OCI-LY3 (cell line): Measurements from ENCODE around the gene THBS2.
"Not testable (repeated sequence)": the region's sequence is repeated elsewhere in the genome, so short reads cannot be mapped to it uniquely, and the experiment has no call there.

Source experiments
- H2AFZ ChIP-seq: fragments of 200-600, 300-600 bp; shearing (Covaris generic); 2 replicates; pipeline ENCODE4 v1.6.0; 2014; ENCODE audit warnings: antibody characterized with exemption, low read depth, low read length
- H3K27ac ChIP-seq: fragments of 200-600, 300-600 bp; sonication (generic); 2 replicates; pipeline ENCODE4 v1.5.1; 2014; ENCODE audit warnings: mild to moderate bottlenecking, low read length, moderate library complexity, mixed read lengths
- H3K27me3 ChIP-seq: fragments of 200-600, 300-600 bp; sonication (generic); 2 replicates; pipeline ENCODE4 v1.6.1; 2014; ENCODE audit warnings: low read depth, low read length, mixed read lengths
- H3K36me3 ChIP-seq: fragments of 200-600, 300-600 bp; sonication (generic); replicated peaks from 2 replicates; pipeline ENCODE3; 2014; ENCODE audit warnings: low read depth, low read length, mixed read lengths
- H3K4me1 ChIP-seq: fragments of 300-600, 200-600 bp; sonication (generic); 2 replicates; pipeline ENCODE4 v1.6.1; 2014; ENCODE audit warnings: low read length, mixed read lengths
- H3K4me2 ChIP-seq: fragments of 200-600, 300-600 bp; sonication (generic); 2 replicates; pipeline ENCODE4 v1.6.1; 2014; ENCODE audit warnings: low read length, mixed read lengths
- H3K4me3 ChIP-seq: fragments of 300-600, 200-600 bp; sonication (generic); 2 replicates; pipeline ENCODE4 v1.5.1; 2014; ENCODE audit warnings: antibody characterized with exemption, mild to moderate bottlenecking, low read length, moderate library complexity
- H3K79me2 ChIP-seq: fragments of 300-600, 200-600 bp; shearing (Covaris generic); 2 replicates; pipeline ENCODE4 v1.6.1; 2014; ENCODE audit warnings: mild to moderate bottlenecking, low read length, mixed read lengths
- H3K9ac ChIP-seq: fragments of 300-600, 200-600 bp; shearing (Covaris generic); 2 replicates; pipeline ENCODE4 v1.6.0; 2014; ENCODE audit warnings: mild to moderate bottlenecking, low read length, moderate library complexity
- H3K9me3 ChIP-seq: fragments of 200-600, 300-600 bp; shearing (Covaris generic); 2 replicates; pipeline ENCODE4 v1.6.1; 2014; ENCODE audit warnings: low read length, mixed read lengths; ENCODE audit not compliant: insufficient read depth
- H4K20me1 ChIP-seq: fragments of 200-600, 300-600 bp; sonication (generic); 2 replicates; pipeline ENCODE4 v1.6.1; 2016; ENCODE audit warnings: low read length, mixed read lengths; ENCODE audit not compliant: insufficient read depth
- CTCF ChIP-seq: fragments of 200-600, 300-600 bp; sonication (generic); IDR thresholded peaks from 2 replicates; pipeline ENCODE4 v1.5.1; 2014; ENCODE audit warnings: antibody characterized with exemption, low read length, low read depth
- EZH2phosphoT487 ChIP-seq: fragments of 200-600 bp; shearing (Covaris generic); IDR thresholded peaks from 2 replicates; pipeline ENCODE4 v1.6.1; 2018; ENCODE audit warnings: antibody characterized with exemption, mixed run types, low read depth

The THBS2 gene

DNA sequence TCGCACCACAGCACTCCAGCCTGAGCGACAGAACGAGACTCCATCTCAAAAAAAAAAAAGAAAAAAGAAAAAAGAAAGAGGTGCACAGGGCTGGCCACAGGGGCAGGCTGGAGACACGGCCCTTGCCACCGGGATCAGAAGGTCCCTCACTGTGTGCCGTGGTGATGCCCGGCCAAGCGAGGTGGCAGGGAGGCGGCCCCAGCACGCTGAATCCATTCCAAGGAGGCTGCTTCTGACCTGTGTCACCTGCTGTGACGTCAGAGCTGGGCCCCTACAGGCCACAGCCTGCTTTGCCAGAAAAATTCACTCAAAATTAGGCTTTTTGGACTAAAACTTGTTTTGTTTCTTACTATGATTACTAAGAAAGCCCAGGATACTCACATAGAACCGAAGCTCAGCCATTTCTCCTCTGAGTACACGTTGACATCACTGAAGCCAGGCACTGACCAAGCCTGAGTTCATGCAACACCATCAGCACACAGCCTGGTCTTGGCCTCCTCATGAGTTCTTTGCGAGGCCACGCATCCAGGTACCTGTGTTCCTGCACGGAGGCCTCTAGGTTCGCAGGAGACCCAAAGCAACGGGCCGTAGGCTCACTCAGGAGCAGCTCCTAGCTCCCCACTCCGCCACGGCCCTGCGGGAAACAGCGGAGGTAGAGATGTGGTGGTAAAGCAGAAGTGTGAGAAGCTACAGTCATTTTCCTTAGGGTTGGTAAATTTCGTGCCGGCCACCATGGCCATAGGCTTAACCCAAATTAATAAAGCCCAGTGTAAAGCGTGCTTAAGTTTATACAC, 67.8 kb downstream of the THBS2 start:
- H3K9me3 ChIP-seq, result no peaks in the 10 kb centered on the region
- H3K9ac ChIP-seq, result no peak overlapping the region
- no peaks in the 10 kb centered on the region for H3K79me2 ChIP-seq
- no peaks in the 10 kb centered on the region for H3K36me3 ChIP-seq
- no peaks in the 10 kb centered on the region for H3K27me3 ChIP-seq
- H4K20me1 ChIP-seq, result no peaks in the 10 kb centered on the region
- TF ChIP-seq EZH2phosphoT487 (no peak), CTCF (no peak)
- H3K27ac ChIP-seq, result no peak overlapping the region
- no peak overlapping the region for H3K4me2 ChIP-seq
- H3K4me3 ChIP-seq, result no peak overlapping the region
- peaks cover 22% of the 10 kb centered on the region for H3K4me1 ChIP-seq
- no peak overlapping the region for H2AFZ ChIP-seq

- no peak for TF ChIP-seq EZH2phosphoT487
- TF ChIP-seq CTCF, result no peak
Observed at GRCh38 chr6:169185011-169185521, 68.6 kb downstream of the THBS2 start.

DNA sequence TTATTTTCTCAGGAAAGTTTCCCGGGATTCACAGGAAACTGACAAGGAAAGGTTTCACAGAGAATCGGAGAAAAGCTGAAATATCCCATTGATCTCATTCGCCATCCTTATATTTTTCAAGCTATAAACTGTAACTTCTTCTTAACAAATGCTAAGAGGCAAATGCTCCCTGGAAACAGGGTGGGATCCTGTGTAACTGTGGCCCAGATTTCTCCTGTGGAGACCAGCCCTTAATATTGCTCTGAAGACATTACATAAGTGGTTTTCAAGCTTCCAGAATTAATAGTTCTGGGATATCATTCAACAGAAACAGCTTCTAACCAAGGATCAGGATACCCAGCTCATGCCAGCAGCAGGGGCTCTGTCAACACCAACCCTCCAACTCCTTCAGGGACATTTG, 69.2 kb downstream of the THBS2 start:
- no peaks in the 10 kb centered on the region for H3K27me3 ChIP-seq
- H3K36me3 ChIP-seq, result no peaks in the 10 kb centered on the region
- H4K20me1 ChIP-seq, result no peaks in the 10 kb centered on the region
- no peak overlapping the region for H3K4me3 ChIP-seq
- no peak overlapping the region for H3K27ac ChIP-seq
- no peak overlapping the region for H3K9ac ChIP-seq
- no peak overlapping the region for H3K4me2 ChIP-seq
- H3K79me2 ChIP-seq, result no peaks in the 10 kb centered on the region
- no peak for TF ChIP-seq EZH2phosphoT487
- TF ChIP-seq CTCF, result no peak
- H3K4me1 ChIP-seq, result peaks cover 22% of the 10 kb centered on the region
- H3K9me3 ChIP-seq, result no peaks in the 10 kb centered on the region
- H2AFZ ChIP-seq, result no peak overlapping the region

More at GRCh38 chr6:169185011-169185521, 68.6 kb downstream of the THBS2 start:
- Histone ChIP-seq H3K4me3 (no peak overlapping the region), H3K79me2 (no peaks in the 10 kb centered on the region), H3K36me3 (no peaks in the 10 kb centered on the region), H3K9ac (no peak overlapping the region), H3K27ac (no peak overlapping the region), H4K20me1 (no peaks in the 10 kb centered on the region), H3K4me1 (peaks cover 22% of the 10 kb centered on the region), H3K27me3 (no peaks in the 10 kb centered on the region), H2AFZ (no peak overlapping the region), H3K9me3 (no peaks in the 10 kb centered on the region), H3K4me2 (no peak overlapping the region)

- H2AFZ ChIP-seq, result no peak overlapping the region
- H3K4me3 ChIP-seq, result no peak overlapping the region
- no peak overlapping the region for H3K27ac ChIP-seq
- no peaks in the 10 kb centered on the region for H3K27me3 ChIP-seq
- no peaks in the 10 kb centered on the region for H3K79me2 ChIP-seq
- H4K20me1 ChIP-seq, result no peaks in the 10 kb centered on the region
- H3K36me3 ChIP-seq, result no peaks in the 10 kb centered on the region
- TF ChIP-seq CTCF, result no peak
- no peak for TF ChIP-seq EZH2phosphoT487
- no peak overlapping the region for H3K9ac ChIP-seq
- no peaks in the 10 kb centered on the region for H3K9me3 ChIP-seq
- H3K4me1 ChIP-seq, result peaks cover 11% of the 10 kb centered on the region
- H3K4me2 ChIP-seq, result no peak overlapping the region
Observed at GRCh38 chr6:169183233-169183632, 70.4 kb downstream of the THBS2 start.

DNA sequence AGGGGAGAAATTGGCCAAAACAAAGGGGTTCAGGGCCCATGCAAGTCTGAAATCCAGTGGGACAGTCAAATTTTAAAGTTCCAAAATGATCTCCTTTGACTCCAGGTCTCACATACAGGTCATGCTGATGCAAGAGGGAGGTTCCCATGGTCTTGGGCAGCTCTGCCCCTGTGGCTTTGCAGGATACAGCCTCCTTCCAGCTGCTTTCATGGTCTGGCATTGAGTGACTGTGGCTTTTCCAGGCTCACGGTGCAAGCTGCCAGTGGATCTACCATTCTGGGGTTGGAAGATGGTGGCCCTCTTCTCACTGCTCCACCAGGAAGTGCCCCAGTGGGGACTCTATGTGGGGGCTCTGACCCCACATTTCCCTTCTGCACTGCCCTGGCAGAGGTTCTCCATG, 73.8 kb downstream of the THBS2 start:
- H3K4me2 ChIP-seq, H3K27ac ChIP-seq, H3K79me2 ChIP-seq, H3K4me3 ChIP-seq, H3K9ac ChIP-seq, H2AFZ ChIP-seq, H3K36me3 ChIP-seq, H4K20me1 ChIP-seq, H3K27me3 ChIP-seq, H3K4me1 ChIP-seq, H3K9me3 ChIP-seq: not testable (repeated sequence)
